ENCODE results near the gene HCAR1.
A peak's percentile ranks its signal among the peaks of the same experiment; 100 is the strongest.

- no peak for TF ChIP-seq POLR2A (IDR thresholded peaks at IDR 0.05; ENCODE audit: low read depth, low read length)
- TF ChIP-seq POLR2AphosphoS5 (IDR thresholded peaks at IDR 0.05; ENCODE audit: low read depth, low read length) = no peak
- no peak for TF ChIP-seq TAF1 (IDR thresholded peaks at IDR 0.05; ENCODE audit: low read depth, low read length)
- TF ChIP-seq SPI1 (IDR thresholded peaks at IDR 0.05; ENCODE audit: low read depth, low read length) = peak; percentile 96
- TF ChIP-seq PAX5 (IDR thresholded peaks at IDR 0.05; ENCODE audit: insufficient read depth, low read length, severe bottlenecking) = no peak
- TF ChIP-seq POU2F2 (IDR thresholded peaks at IDR 0.05; ENCODE audit: low read depth, low read length) = no peak
These were observed 4.5 kb downstream of the HCAR1 start for GRCh38 chr12:122726080-122726558.

Data from GM12891 (cell line).